ENCODE data around the gene PDE6B.
A peak's percentile ranks its signal among the peaks of the same experiment; 100 is the strongest.

PDE6B gene

GRCh38 chr4:675036-675882, 49.9 kb downstream of the PDE6B start:
- no peak for DNase-seq

- DNase-seq: no peak
These were observed 50.9 kb downstream of the PDE6B start for GRCh38 chr4:675980-676870.

- DNase-seq: no peak
These were observed 51.5 kb downstream of the PDE6B start for GRCh38 chr4:676871-677235.

GRCh38 chr4:677431-678293, 52.3 kb downstream of the PDE6B start:
- no peak for DNase-seq

GRCh38 chr4:678331-679103, 53.1 kb downstream of the PDE6B start:
- DNase-seq: no peak

- DNase-seq: no peak
These were observed 53.7 kb downstream of the PDE6B start for GRCh38 chr4:679104-679481.

- DNase-seq: no peak
These were observed 54.3 kb downstream of the PDE6B start for GRCh38 chr4:679629-680028.

GRCh38 chr4:680091-680490, 54.7 kb downstream of the PDE6B start:
- DNase-seq: no peak

- DNase-seq: no peak
These were observed 55.2 kb downstream of the PDE6B start for GRCh38 chr4:680551-680927.

GRCh38 chr4:680928-681645, 55.7 kb downstream of the PDE6B start:
- DNase-seq: no peak

- DNase-seq: no peak
These were observed 56.5 kb downstream of the PDE6B start for GRCh38 chr4:681736-682451.

GRCh38 chr4:682490-683172, 57.3 kb downstream of the PDE6B start:
- no peak for DNase-seq

- DNase-seq: no peak
These were observed 58.0 kb downstream of the PDE6B start for GRCh38 chr4:683247-683897.

- peak; percentile 60 for DNase-seq
These were observed 58.7 kb downstream of the PDE6B start for GRCh38 chr4:683982-684622.

- DNase-seq: peak; percentile 28
These were observed 59.4 kb downstream of the PDE6B start for GRCh38 chr4:684623-685327.

- no peak for DNase-seq
These were observed 60.5 kb downstream of the PDE6B start for GRCh38 chr4:685679-686412.

- DNase-seq: no peak
These were observed 61.2 kb downstream of the PDE6B start for GRCh38 chr4:686413-687040.
